Naive thymus-derived CD4-positive, alpha-beta T cell (primary cell): Measurements from ENCODE around the gene LMNTD2. TPM values are rescaled to one million over a fixed set of nuclear protein-coding genes. Genes with fewer than 3 reads are reported as not detected.
"Not testable (repeated sequence)": the region's sequence is repeated elsewhere in the genome, so short reads cannot be mapped to it uniquely, and the experiment has no call there.

Experiments used
- ATAC-seq: fragments of 150-1000 bp; cut with Tn5 transposase; 2 replicates; pipeline ENCODE4 v1.10.0; 2021; ENCODE audit warnings: mild to moderate bottlenecking, moderate library complexity
- CTCF ChIA-PET: fragments of 350-600 bp; sonication (Branson Sonifier 250); formaldehyde crosslinking; loops from one replicate; lab custom pipeline; 2021; ENCODE audit warnings: antibody characterized with exemption; lab: Charles Lee
- POLR2A ChIA-PET: fragments of 350-600 bp; sonication (Branson Sonifier 250); formaldehyde crosslinking; loops from one replicate; lab custom pipeline; 2021; ENCODE audit warnings: antibody characterized with exemption, inconsistent platforms; lab: Charles Lee
- DNase-seq, 9 donors: peaks; one replicate each; pipeline versions ENCODE4 v3.0.0 to v3.0.0-alpha.2; 2020 to 2022; ENCODE audit warnings: mixed read lengths in 1 of 9
- H3K27ac ChIP-seq: one replicate; pipeline ENCODE4 v1.7.0; 2013; ENCODE audit warnings: mild to moderate bottlenecking, low read depth, low read length, moderate library complexity
- H3K27me3 ChIP-seq, 2 donors: one replicate each; pipeline ENCODE4 v1.7.0; 2013; ENCODE audit warnings: low read length in 2 of 2, mild to moderate bottlenecking in 2 of 2, moderate library complexity in 2 of 2; ENCODE audit not compliant: control insufficient read depth in 2 of 2, insufficient read depth in 2 of 2
- H3K36me3 ChIP-seq, 3 experiments: 1 replicate in 2 of 3; 2 replicates in 1 of 3; pipeline ENCODE4 v1.7.0; 2013; ENCODE audit warnings: low read length in 3 of 3, mild to moderate bottlenecking in 3 of 3, moderate library complexity in 1 of 3; ENCODE audit not compliant: insufficient read depth in 3 of 3, control insufficient read depth in 2 of 3
- H3K4me1 ChIP-seq, 2 donors: one replicate each; pipeline ENCODE4 v1.7.0; 2013; ENCODE audit warnings: low read length in 2 of 2, mild to moderate bottlenecking in 2 of 2, moderate library complexity in 1 of 2; ENCODE audit not compliant: control insufficient read depth in 2 of 2, insufficient read depth in 2 of 2
- H3K4me3 ChIP-seq: 2 replicates; pipeline ENCODE4 v1.7.0; 2013; ENCODE audit warnings: mild to moderate bottlenecking, low read length
- H3K9me3 ChIP-seq, 3 experiments: 1 replicate in 2 of 3; 2 replicates in 1 of 3; pipeline ENCODE4 v1.7.0; 2013; ENCODE audit warnings: low read length in 3 of 3; ENCODE audit not compliant: control insufficient read depth in 2 of 3
- H3K27ac Mint-ChIP-seq, 9 donors: one replicate each; pipeline ENCODE4 v1.8.0; 2020 to 2022; ENCODE audit warnings: mixed read lengths in 9 of 9, mild to moderate bottlenecking in 8 of 9, moderate library complexity in 5 of 9, inconsistent platforms in 2 of 9
- H3K27me3 Mint-ChIP-seq, 5 donors: one replicate each; pipeline ENCODE4 v1.8.0; 2021 to 2022; ENCODE audit warnings: mixed read lengths in 5 of 5, mild to moderate bottlenecking in 1 of 5
- H3K36me3 Mint-ChIP-seq, 5 donors: one replicate each; pipeline ENCODE4 v1.8.0; 2020 to 2022; ENCODE audit warnings: mixed read lengths in 5 of 5, mild to moderate bottlenecking in 3 of 5, inconsistent platforms in 1 of 5
- H3K4me1 Mint-ChIP-seq, 7 donors: one replicate each; pipeline ENCODE4 v1.8.0; 2020 to 2022; ENCODE audit warnings: mixed read lengths in 7 of 7, mild to moderate bottlenecking in 3 of 7, inconsistent platforms in 1 of 7
- H3K4me3 Mint-ChIP-seq, 10 donors: one replicate each; pipeline ENCODE4 v1.8.0; 2020 to 2022; ENCODE audit warnings: mild to moderate bottlenecking in 10 of 10, mixed read lengths in 10 of 10, moderate library complexity in 6 of 10, inconsistent platforms in 2 of 10
- H3K9me3 Mint-ChIP-seq, 11 donors: one replicate each; pipeline ENCODE4 v1.8.0; 2020 to 2022; ENCODE audit warnings: mixed read lengths in 11 of 11, mild to moderate bottlenecking in 4 of 11, inconsistent platforms in 1 of 11, moderate library complexity in 1 of 11
- intact Hi-C, 2 donors: fragments of 100-400 bp; cut with micrococcal nuclease; formaldehyde crosslinking; loops; one replicate each; pipeline ENCODE4 v1.15.1; 2023
- polyA plus RNA-seq, 2 donors: library from polyadenylated mRNA; unstranded; fragments of 300-500 nt; fragmentation: Illumina TruSeq; gene quantifications; one replicate each; pipeline ENCODE4 v1.2.3, GENCODE V29; 2021
- total RNA-seq, 6 experiments: library from RNA in 5 of 6; stranded (reverse) in 5 of 6; gene quantifications; 1 replicate in 5 of 6; 2 replicates in 1 of 6; pipeline ENCODE4 v1.2.3 and lab custom pipeline; 2021 to 2026

The LMNTD2 gene
- total and polyA plus RNA-seq, 7 experiments from 2014 or later = 2.3 to 14.7 (median 9.0) TPM

- intact Hi-C loops = no loop called here
- peaks cover 0 to 13% (median 4%) of the 10 kb centered on the region in 11 donors for H3K9me3 Mint-ChIP-seq
- no peak for ATAC-seq
- H3K27ac Mint-ChIP-seq = no peak overlapping the region
- H3K27me3 Mint-ChIP-seq = no peaks in the 10 kb centered on the region
- no peak overlapping the region for H3K27ac ChIP-seq
- no peaks in the 10 kb centered on the region for H3K36me3 ChIP-seq
- H3K4me3 Mint-ChIP-seq = no peak overlapping the region
- H3K27me3 ChIP-seq = no peaks in the 10 kb centered on the region
- H3K36me3 Mint-ChIP-seq = peaks cover 0 to 5% (median 0%) of the 10 kb centered on the region in 5 donors
- H3K4me1 ChIP-seq = peaks cover 4% of the 10 kb centered on the region in 2 donors
- H3K9me3 ChIP-seq = peaks cover 0 to 5% (median 0%) of the 10 kb centered on the region in 3 experiments
- no peak overlapping the region for H3K4me3 ChIP-seq
- CTCF ChIA-PET = interaction anchor here (0.5 kb wide), 1 partner anchor 219 kb away, joined by 6 read pairs; no protein-coding TSS in a partner anchor
- POLR2A ChIA-PET = interaction anchor here (1.2 kb wide), 1 partner anchor 12 kb away, joined by 3 read pairs; no protein-coding TSS in a partner anchor
- peaks cover 2 to 8% (median 4%) of the 10 kb centered on the region in 7 donors for H3K4me1 Mint-ChIP-seq
- no peak for DNase-seq
Measured at GRCh38 chr11:521177-521688, 39.3 kb downstream of the LMNTD2 start.

DNA sequence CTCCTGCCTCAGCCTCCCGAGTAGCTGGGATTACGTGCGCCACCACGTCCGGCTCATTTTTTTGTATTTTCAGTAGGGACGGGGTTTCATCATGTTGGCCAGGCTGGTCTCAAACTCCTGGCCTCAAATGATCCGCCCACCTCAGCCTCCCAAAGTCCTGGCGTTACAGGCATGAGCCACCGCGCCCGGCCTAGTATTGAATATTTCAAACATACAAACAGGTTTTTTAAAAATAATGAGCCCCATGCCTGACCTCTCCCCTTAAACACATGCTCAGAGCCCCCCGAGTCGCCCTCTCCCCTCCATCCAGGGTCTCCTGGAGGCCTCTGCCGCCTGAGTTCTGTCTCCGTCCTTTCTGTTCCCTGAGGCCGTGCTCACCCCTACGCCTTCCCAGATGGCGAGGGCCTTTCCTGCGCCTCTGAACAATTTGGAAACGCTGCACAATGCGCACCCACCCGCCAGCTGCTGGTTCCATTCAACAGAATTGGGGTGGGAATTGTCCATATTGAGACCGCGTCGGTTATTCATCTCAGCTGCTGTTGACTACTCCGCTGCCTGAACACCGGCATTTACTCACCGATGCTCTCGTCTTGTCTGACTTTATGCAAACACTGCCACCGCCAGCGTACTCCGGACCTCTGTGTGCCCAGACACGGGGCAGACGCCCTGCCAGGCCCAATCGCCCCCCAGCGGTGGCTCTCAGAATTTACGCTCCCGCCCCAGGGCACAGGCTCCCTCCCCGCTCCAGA is 39.9 kb downstream of the LMNTD2 start:
- Histone ChIP-seq H3K9me3 (peaks cover 0 to 5% (median 0%) of the 10 kb centered on the region in 3 experiments), H3K4me3 (no peak overlapping the region), H3K36me3 (no peaks in the 10 kb centered on the region), H3K27ac (no peak overlapping the region), H3K4me1 (peaks cover 4% of the 10 kb centered on the region in 2 donors), H3K27me3 (no peaks in the 10 kb centered on the region)
- ChIA-PET POLR2A (interaction anchor here (0.8 kb wide), 1 partner anchor 67 kb away, joined by 4 read pairs; no protein-coding TSS in a partner anchor), CTCF (no interaction called here)
- ATAC-seq = no peak
- peaks cover 0 to 14% (median 5%) of the 10 kb centered on the region in 11 donors for H3K9me3 Mint-ChIP-seq
- no peaks in the 10 kb centered on the region for H3K27me3 Mint-ChIP-seq
- H3K36me3 Mint-ChIP-seq = peaks cover 0 to 8% (median 0%) of the 10 kb centered on the region in 5 donors
- DNase-seq = no peak
- H3K27ac Mint-ChIP-seq = no peak overlapping the region
- no peak overlapping the region for H3K4me3 Mint-ChIP-seq
- intact Hi-C loops = no loop called here
- peaks cover 2 to 8% (median 4%) of the 10 kb centered on the region in 7 donors for H3K4me1 Mint-ChIP-seq

GRCh38 chr11:518463-519202 is 41.9 kb downstream of the LMNTD2 start:
- no peaks in the 10 kb centered on the region for H3K27me3 ChIP-seq
- intact Hi-C loops = loop anchor here (1.0 kb wide), 3 partner anchors 11 to 70 kb away; partner anchors contain the start of genes HRAS (in 2 of the 2) and RNH1 (in 2 of the 2)
- Mint-ChIP-seq H3K4me3 (peak overlapping the region; percentile 81 to 91 (median 87)), H3K4me1 (peaks cover 2 to 8% (median 4%) of the 10 kb centered on the region in 7 donors), H3K27me3 (no peaks in the 10 kb centered on the region), H3K27ac (peak overlapping the region; percentile 70 to 92 (median 85)), H3K36me3 (peaks cover 0 to 16% (median 0%) of the 10 kb centered on the region in 5 donors), H3K9me3 (peaks cover 0 to 14% (median 5%) of the 10 kb centered on the region in 11 donors)
- peaks cover 4% of the 10 kb centered on the region in 2 donors for H3K4me1 ChIP-seq
- ChIA-PET CTCF (interaction anchor here (0.6 to 1.7 kb wide), 7 partner anchors 9 to 213 kb away, joined by 3 to 8 read pairs (median 5); partner anchors contain the start of genes LRRC56 and SIGIRR), POLR2A (interaction anchor here (0.6 to 2.0 kb wide), 6 partner anchors 12 to 251 kb away, joined by 3 to 6 read pairs (median 4); partner anchors contain the start of gene RNH1)
- H3K27ac ChIP-seq = peak overlapping the region; percentile 58
- peak overlapping the region; percentile 28 for H3K4me3 ChIP-seq
- peaks cover 0 to 5% (median 0%) of the 10 kb centered on the region in 3 experiments for H3K9me3 ChIP-seq
- ATAC-seq (peak; percentile 99), DNase-seq (peak; percentile 69 to 94 (median 87))
- H3K36me3 ChIP-seq = no peaks in the 10 kb centered on the region

DNA sequence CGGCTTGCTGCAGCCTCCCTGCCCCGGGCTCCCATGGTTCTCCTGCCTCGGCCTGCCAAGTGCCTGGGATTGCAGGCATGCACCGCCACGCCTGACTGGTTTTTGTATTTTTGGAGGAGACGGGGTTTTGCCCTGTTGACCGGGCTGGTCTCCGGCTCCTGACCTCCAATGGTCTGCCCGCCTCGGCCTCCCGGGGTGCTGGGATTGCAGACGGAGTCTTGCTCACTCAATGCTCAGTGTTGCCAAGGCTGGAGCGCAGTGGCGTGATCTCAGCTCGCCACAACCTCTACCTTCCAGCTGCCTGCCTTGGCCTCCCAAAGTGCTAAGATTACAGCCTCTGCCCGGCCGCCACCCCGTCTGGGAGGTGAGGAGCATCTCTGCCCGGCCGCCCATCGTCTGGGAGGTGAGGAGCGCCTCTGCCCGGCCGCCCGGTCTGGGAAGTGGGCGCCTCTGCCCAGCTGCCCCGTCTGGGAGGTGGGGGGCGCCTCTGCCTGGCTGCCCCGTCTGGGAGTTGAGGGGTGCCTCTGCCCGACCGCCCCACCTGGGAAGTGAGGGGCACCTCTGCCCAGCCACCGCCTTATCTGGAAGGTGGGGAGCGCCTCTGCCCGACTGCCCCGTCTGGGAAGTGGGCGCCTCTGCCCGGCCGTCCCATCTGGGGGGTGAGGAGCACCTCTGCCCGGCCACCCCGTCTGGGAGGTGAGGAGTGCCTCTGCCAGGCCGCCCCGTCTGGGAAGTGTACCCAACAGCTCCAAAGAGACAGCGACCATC is 43.4 kb downstream of the LMNTD2 start:
- DNase-seq, H3K27me3 ChIP-seq, H3K27ac Mint-ChIP-seq, H3K4me1 Mint-ChIP-seq, H3K27ac ChIP-seq, intact Hi-C loops, H3K4me1 ChIP-seq, H3K9me3 ChIP-seq, H3K4me3 Mint-ChIP-seq, ATAC-seq, H3K27me3 Mint-ChIP-seq, H3K4me3 ChIP-seq, H3K36me3 ChIP-seq: not testable (repeated sequence)
- Mint-ChIP-seq H3K36me3 (peaks cover 0 to 16% (median 6%) of the 10 kb centered on the region in 5 donors), H3K9me3 (peaks cover 0 to 14% (median 5%) of the 10 kb centered on the region in 11 donors)
- ChIA-PET POLR2A (interaction anchor here (0.8 to 2.0 kb wide), 2 partner anchors 18 to 38 kb away, joined by 3 to 5 read pairs; partner anchors contain the start of gene HRAS), CTCF (interaction anchor here (0.6 to 1.2 kb wide), 2 partner anchors 8 to 531 kb away, joined by 3 to 7 read pairs; no protein-coding TSS in a partner anchor)

DNA sequence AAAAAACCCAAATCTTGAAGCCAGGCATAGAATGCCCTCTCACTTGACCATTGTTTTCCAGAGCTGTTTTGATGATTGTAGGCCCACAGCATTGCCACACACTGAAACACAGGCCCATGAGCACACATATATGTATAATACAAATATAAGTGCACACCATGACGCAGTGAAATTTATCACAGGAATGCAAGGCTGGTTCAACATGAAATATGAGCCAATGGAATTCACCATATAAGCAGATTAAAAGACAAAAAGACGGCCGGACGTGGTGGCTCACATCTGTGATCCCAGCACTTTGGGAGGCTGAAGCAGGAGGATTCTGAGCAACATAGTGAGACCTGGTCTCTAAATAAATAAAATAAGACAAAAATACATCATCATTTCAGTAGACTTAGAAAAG is 44.1 kb downstream of the LMNTD2 start:
- intact Hi-C loops = no loop called here

More for the DNA sequence above, 44.1 kb downstream of the LMNTD2 start:
- no peak overlapping the region for H3K4me3 ChIP-seq
- CTCF ChIA-PET = interaction anchor here (0.6 kb wide), 1 partner anchor 532 kb away, joined by 3 read pairs; no protein-coding TSS in a partner anchor
- ATAC-seq (no peak), DNase-seq (no peak)
- H3K9me3 ChIP-seq = peaks cover 0 to 5% (median 0%) of the 10 kb centered on the region in 3 experiments
- Mint-ChIP-seq H3K4me3 (peak overlapping the region in 1 of 10 donors; percentile 10), H3K27ac (peak overlapping the region in 2 of 9 donors; percentile 19 to 27), H3K27me3 (no peaks in the 10 kb centered on the region), H3K4me1 (peaks cover 2 to 8% (median 4%) of the 10 kb centered on the region in 7 donors), H3K9me3 (peaks cover 0 to 14% (median 5%) of the 10 kb centered on the region in 11 donors), H3K36me3 (peaks cover 0 to 19% (median 6%) of the 10 kb centered on the region in 5 donors)
- H3K27ac ChIP-seq = no peak overlapping the region
- POLR2A ChIA-PET = no interaction called here
- peaks cover 0 to 2% (median 0%) of the 10 kb centered on the region in 3 experiments for H3K36me3 ChIP-seq
- peaks cover 4% of the 10 kb centered on the region in 2 donors for H3K4me1 ChIP-seq
- no peaks in the 10 kb centered on the region for H3K27me3 ChIP-seq
